ENCODE results near the gene WDR35. TPM values are rescaled to one million over a fixed set of nuclear protein-coding genes. Genes with fewer than 3 reads are reported as not detected.

WDR35 gene
- total and polyA plus RNA-seq, 10 of the 15 experiments (the other 5 are each of a cell fraction or from before 2014, with no cell fraction given), result 3.0 to 9.3 (median 6.3) TPM

- DNase-seq (ENCODE audit: low read depth, low spot score), result peak; percentile 82
- SMC1A ChIA-PET (ENCODE audit: uncharacterized antibody, unreplicated experiment), result interaction anchor here (0.9 kb wide), 1 partner anchor 323 kb away, joined by 3 read pairs; the partner anchor contains the start of gene SDC1
- no peaks in the 10 kb centered on the region for H3K36me3 ChIP-seq (ENCODE audit: control insufficient read depth in 2 of 2, insufficient read depth in 2 of 2, low read length in 1 of 2)
- peaks cover 58% of the 10 kb centered on the region for H3K79me2 ChIP-seq (ENCODE audit: control insufficient read depth, insufficient read depth, low read length)
- peak within 1 kb of the TSS; percentile 98 for H3K9ac ChIP-seq (ENCODE audit: control insufficient read depth, insufficient read depth, low read length)
- BruUV-seq (replicated peaks), result no TSS peak
- H3K27ac ChIP-seq (ENCODE audit: control insufficient read depth, insufficient read depth), result peak within 1 kb of the TSS; percentile 99
- ATAC-seq, result peak; percentile 86
- WGBS (ENCODE audit: insufficient coverage, insufficient replicate concordance, low lambda C conversion rate, missing lambda C conversion rate), result under 1% methylated on average over 64 of the region's 65 CpGs
- no peaks in the 10 kb centered on the region for H3K27me3 ChIP-seq (replicated peaks in 1 of 2; ENCODE audit: control insufficient read depth in 2 of 2, insufficient read depth in 2 of 2, low read length in 1 of 2)
- in situ Hi-C loops (cut with MboI), result no loop called here
- FAIRE-seq, result peak; percentile 80
- POLR2A ChIA-PET, result interaction anchor here (0.5 to 1.1 kb wide), 4 partner anchors 32 to 321 kb away, joined by 3 read pairs; partner anchors contain the start of gene LAPTM4A
- CTCF ChIA-PET, result no interaction called here
- H3K4me3 ChIP-seq, result peak within 1 kb of the TSS; percentile 85
- H3K4me2 ChIP-seq (ENCODE audit: control insufficient read depth, insufficient read depth), result peak within 1 kb of the TSS; percentile 88
- intact Hi-C loops (cut with micrococcal nuclease; ENCODE audit: unreplicated experiment), result loop anchor here (1.0 to 5.0 kb wide), 3 partner anchors 8 to 151 kb away; partner anchors contain the start of gene LAPTM4A
- peaks cover 8% of the 10 kb centered on the region for H3K4me1 ChIP-seq (ENCODE audit: control insufficient read depth, insufficient read depth, low read length)
- peak within 1 kb of the TSS; percentile 100 for H2AFZ ChIP-seq (ENCODE audit: control insufficient read depth, low read depth, low read length)
- H3K9me3 ChIP-seq (replicated peaks; ENCODE audit: control insufficient read depth, insufficient read depth, low read length), result no peaks in the 10 kb centered on the region; the same call in 2 of the 3 replicates
- RAD21 ChIA-PET (ENCODE audit: unreplicated experiment), result no interaction called here
- no peaks in the 10 kb centered on the region for H4K20me1 ChIP-seq (ENCODE audit: control insufficient read depth, insufficient read depth)
- TF ChIP-seq ZNF622 (IDR thresholded peaks at IDR 0.05), result no peak
- no peak for TF ChIP-seq ZZZ3 (IDR thresholded peaks at IDR 0.05; ENCODE audit: control insufficient read depth, insufficient read length, low read depth)
- TF ChIP-seq NFYA (IDR thresholded peaks at IDR 0.05; ENCODE audit: borderline replicate concordance, low read depth, low read length), result no peak
- TF ChIP-seq MXI1 (IDR thresholded peaks at IDR 0.05; ENCODE audit: low read depth, low read length), result peak; percentile 85
- no peak for TF ChIP-seq JUND (IDR thresholded peaks at IDR 0.05; ENCODE audit: low read depth, low read length)
- TF ChIP-seq POLR2AphosphoS2 (IDR thresholded peaks at IDR 0.05; ENCODE audit: low read depth, low read length), result peak; percentile 75
- TF ChIP-seq NR2F1 (conservative IDR thresholded peaks at IDR 0.05), result peak; percentile 95
- peak; percentile 9; the same call in 1 of the 2 replicates for TF ChIP-seq BCL11A (IDR thresholded peaks at IDR 0.05; ENCODE audit: low read depth, low read length)
- TF ChIP-seq IRF4 (IDR thresholded peaks at IDR 0.05; ENCODE audit: low read depth, low read length), result peak; percentile 67; the same call in 1 of the 2 replicates
- TF ChIP-seq ESRRA (IDR thresholded peaks at IDR 0.05; ENCODE audit: low read length), result peak; percentile 78; the same call in 1 of the 2 replicates
- no peak for TF ChIP-seq MTA2 (IDR thresholded peaks at IDR 0.05; ENCODE audit: low read depth)
- TF ChIP-seq ZNF274 (IDR thresholded peaks at IDR 0.05; ENCODE audit: insufficient read depth, insufficient read length), result no peak
- TF ChIP-seq USF1 (IDR thresholded peaks at IDR 0.05; ENCODE audit: borderline replicate concordance, extremely low read length, insufficient read depth, low read depth, low read length), result no peak
- no peak for TF ChIP-seq PRDM15 (CRISPR knock-in tag; IDR thresholded peaks at IDR 0.05)
- TF ChIP-seq SP1 (IDR thresholded peaks at IDR 0.05; ENCODE audit: low read depth, low read length), result no peak
- no peak for TF ChIP-seq USF2 (IDR thresholded peaks at IDR 0.05; ENCODE audit: borderline replicate concordance, low read depth, low read length)
- TF ChIP-seq SREBF2 (IDR thresholded peaks at IDR 0.05; ENCODE audit: low read length), result no peak
- 0 out of 2 replicates have a peak, but pooled peaks have one; percentile 14 for TF ChIP-seq RFX5 (IDR thresholded peaks at IDR 0.05; ENCODE audit: low read depth, low read length)
These were observed 88.3 kb downstream of the WDR35 start, which contains the start of gene TTC32 for GRCh38 chr2:19901442-19902215. TSS of gene TTC32 (minus strand) at chr2:19901983. CDS start at chr2:19901854, 129 bp downstream.

Data from GM12878 (cell line).